Measurements from ENCODE around the gene PAX3. TPM values are rescaled to one million over a fixed set of nuclear protein-coding genes. Genes with fewer than 3 reads are reported as not detected.
"Not testable (repeated sequence)": the region's sequence is repeated elsewhere in the genome, so short reads cannot be mapped to it uniquely, and the experiment has no call there.

Gene PAX3
- total RNA-seq, 1 donor from 2014 or later = 66.7 TPM

DNA sequence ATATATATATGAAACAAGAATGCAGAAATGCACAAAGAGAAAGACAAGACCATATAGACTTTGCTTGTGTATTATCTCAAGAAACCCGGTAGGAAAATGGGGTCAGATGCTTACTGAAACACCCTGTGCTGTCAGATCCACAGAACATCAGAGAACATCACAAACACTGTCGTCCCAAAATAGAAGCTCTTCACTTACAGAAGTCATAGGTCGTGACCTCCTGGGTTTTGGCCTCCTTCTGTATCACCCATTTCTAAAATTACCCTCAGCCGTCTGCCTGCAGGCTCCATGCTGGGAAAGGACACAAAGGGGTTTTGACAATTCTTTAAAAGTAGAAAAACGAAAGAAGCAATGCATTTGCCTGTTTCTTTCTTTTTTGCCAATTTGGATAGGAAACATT is 137.9 kb downstream of the PAX3 start:
- Mint-ChIP-seq H3K27me3 (peaks cover 26% of the 10 kb centered on the region), H3K4me3 (no peak overlapping the region), H3K4me1 (ENCODE audit: unreplicated experiment) (no peaks in the 10 kb centered on the region), H3K9me3 (no peaks in the 10 kb centered on the region), H3K27ac (no peak overlapping the region), H3K36me3 (no peaks in the 10 kb centered on the region)
- no peak for DNase-seq (ENCODE audit: extremely low spot score, unreplicated experiment)
- TF ChIP-seq, protein P1, sequence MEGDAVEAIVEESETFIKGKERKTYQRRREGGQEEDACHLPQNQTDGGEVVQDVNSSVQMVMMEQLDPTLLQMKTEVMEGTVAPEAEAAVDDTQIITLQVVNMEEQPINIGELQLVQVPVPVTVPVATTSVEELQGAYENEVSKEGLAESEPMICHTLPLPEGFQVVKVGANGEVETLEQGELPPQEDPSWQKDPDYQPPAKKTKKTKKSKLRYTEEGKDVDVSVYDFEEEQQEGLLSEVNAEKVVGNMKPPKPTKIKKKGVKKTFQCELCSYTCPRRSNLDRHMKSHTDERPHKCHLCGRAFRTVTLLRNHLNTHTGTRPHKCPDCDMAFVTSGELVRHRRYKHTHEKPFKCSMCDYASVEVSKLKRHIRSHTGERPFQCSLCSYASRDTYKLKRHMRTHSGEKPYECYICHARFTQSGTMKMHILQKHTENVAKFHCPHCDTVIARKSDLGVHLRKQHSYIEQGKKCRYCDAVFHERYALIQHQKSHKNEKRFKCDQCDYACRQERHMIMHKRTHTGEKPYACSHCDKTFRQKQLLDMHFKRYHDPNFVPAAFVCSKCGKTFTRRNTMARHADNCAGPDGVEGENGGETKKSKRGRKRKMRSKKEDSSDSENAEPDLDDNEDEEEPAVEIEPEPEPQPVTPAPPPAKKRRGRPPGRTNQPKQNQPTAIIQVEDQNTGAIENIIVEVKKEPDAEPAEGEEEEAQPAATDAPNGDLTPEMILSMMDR (conservative IDR thresholded peaks at IDR 0.05) = no peak

DNA sequence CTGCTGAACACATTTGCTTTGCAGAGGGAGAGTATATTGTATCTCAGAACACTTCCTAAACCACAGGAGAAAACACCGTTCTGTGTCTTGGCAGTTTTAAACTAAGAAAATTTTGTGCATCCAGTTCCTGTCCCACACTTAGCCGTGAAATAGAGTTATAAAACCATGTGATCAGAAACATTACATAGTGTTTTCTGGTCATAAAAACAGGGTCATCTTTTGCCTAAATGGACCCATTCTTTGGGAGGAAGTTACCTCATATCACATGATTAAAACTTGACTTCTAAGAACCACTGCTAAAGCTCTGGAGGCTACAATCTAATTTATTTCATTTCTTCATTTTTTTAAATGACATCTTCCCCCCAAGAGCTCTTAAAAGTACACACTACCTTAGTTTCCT is 138.7 kb downstream of the PAX3 start:
- no peaks in the 10 kb centered on the region for H3K9me3 Mint-ChIP-seq
- TF ChIP-seq, protein P1 (conservative IDR thresholded peaks at IDR 0.05) = no peak
- H3K27ac Mint-ChIP-seq = no peak overlapping the region
- DNase-seq (ENCODE audit: extremely low spot score, unreplicated experiment) = no peak
- H3K27me3 Mint-ChIP-seq = peaks cover 26% of the 10 kb centered on the region
- H3K4me3 Mint-ChIP-seq = no peak overlapping the region
- no peaks in the 10 kb centered on the region for H3K36me3 Mint-ChIP-seq
- no peaks in the 10 kb centered on the region for H3K4me1 Mint-ChIP-seq (ENCODE audit: unreplicated experiment)

DNA sequence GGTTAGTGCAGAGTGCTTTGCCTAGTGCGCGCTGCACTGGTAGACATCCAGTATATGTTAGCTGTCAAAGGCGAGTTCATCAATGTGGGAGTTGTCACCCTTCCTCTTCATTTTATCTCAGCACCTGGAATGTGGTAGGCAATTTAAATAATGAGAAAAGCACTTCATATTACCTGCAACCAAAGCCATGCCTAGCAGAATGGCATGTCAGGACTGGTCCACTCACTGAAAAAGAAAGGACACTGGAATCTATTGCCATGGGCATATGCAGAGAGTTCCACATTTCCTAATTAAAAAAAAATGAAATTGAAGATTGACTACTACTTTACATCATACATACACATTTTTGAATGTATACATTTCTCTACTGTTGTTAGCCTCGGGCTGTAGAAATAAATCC is 139.6 kb downstream of the PAX3 start:
- Mint-ChIP-seq H3K4me1 (ENCODE audit: unreplicated experiment) (no peaks in the 10 kb centered on the region), H3K9me3 (no peaks in the 10 kb centered on the region), H3K27me3 (peaks cover 23% of the 10 kb centered on the region), H3K27ac (no peak overlapping the region), H3K4me3 (no peak overlapping the region), H3K36me3 (no peaks in the 10 kb centered on the region)
- DNase-seq (ENCODE audit: extremely low spot score, unreplicated experiment) = no peak
- TF ChIP-seq, protein P1 (conservative IDR thresholded peaks at IDR 0.05) = no peak

DNA sequence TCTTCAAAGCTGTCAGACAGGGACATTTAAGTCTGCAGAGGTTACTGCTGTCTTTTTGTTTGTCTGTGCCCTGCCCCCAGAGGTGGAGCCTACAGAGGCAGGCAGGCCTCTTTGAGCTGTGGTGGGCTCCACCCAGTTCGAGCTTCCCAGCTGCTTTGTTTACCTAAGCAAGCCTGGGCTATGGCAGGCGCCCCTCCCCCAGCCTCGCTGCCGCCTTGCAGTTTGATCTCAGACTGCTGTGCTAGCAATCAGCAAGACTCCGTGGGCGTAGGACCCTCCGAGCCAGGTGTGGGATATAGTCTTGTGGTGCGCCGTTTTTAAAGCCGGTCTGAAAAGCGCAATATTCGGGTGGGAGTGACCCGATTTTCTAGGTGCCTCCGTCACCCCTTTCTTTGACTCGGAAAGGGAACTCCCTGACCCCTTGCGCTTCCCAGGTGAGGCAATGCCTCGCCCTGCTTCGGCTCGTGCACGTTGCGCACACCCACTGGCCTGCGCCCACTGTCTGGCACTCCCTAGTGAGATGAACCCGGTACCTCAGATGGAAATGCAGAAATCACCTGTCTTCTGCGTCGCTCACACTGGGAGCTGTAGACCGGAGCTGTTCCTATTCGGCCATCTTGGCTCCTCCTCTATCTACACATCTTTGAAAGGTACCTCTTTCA is 143.7 kb downstream of the PAX3 start:
- H3K4me1 Mint-ChIP-seq (ENCODE audit: unreplicated experiment); H3K27ac Mint-ChIP-seq; H3K27me3 Mint-ChIP-seq; H3K36me3 Mint-ChIP-seq; H3K9me3 Mint-ChIP-seq; DNase-seq (ENCODE audit: extremely low spot score, unreplicated experiment): not testable (repeated sequence)
- H3K4me3 Mint-ChIP-seq = peak overlapping the region; percentile 73

Other genes with a start within 250 kb of the PAX3 start
- gene SGPP2, start 125.5 kb upstream of the PAX3 start, total RNA-seq (ENCODE audit: low replicate concordance) = 7.0 and 22.4 TPM in 2 replicates

Measured in type B pancreatic cell (in vitro differentiated cells).